ENCODE measurements around the gene PADI1.

Gene PADI1

DNA sequence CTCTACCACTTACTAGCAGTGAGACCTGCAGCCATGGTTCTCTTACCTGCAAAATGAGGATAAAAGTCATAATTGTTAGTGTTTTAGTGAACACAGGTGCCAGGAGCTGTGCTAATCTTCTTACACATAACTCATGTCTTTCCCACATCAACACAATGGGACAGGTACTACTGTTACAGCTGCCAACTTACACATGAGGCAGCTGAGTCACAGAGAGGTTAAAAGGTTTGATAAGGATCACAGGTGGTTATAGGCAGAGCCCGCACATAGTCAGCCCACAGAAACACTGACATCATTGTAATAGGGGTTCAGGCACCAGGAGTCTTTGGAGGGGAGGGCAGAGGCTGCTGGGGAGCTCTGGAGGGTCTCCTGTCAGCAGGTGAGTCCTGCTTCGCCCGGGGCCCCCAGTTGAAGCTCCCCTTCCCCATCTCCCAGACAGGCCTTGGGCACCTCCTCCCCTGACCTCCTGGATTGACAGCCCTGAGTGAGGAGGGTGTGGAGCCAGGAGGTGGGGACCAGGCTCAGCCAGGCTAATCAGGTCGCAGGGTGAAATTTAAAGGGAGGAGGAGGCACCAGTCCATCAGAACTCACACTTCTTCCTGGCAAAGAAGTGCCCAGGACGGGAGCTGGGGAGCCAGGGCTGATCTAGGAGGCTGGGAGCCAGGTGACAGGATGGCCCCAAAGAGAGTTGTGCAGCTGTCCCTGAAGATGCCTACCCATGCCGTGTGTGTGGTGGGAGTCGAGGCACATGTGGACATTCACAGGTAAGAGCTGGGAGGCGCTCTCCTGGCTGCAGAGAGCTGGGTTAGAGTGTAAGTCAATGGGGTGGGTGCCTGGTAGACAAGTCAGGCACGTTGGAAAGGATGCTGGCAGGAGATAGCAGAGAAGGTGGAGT lies at the start of gene PADI1:
Gene PADI1, plus strand, starts transcription at position 583 of the 895 bp plus-strand sequence. Its CDS starts 90 bp downstream, at position 673.
- DNase-seq: no peak

GRCh38 chr1:17155257-17155920 lies 49.5 kb upstream of the PADI1 start:
- DNase-seq: no peak

DNA sequence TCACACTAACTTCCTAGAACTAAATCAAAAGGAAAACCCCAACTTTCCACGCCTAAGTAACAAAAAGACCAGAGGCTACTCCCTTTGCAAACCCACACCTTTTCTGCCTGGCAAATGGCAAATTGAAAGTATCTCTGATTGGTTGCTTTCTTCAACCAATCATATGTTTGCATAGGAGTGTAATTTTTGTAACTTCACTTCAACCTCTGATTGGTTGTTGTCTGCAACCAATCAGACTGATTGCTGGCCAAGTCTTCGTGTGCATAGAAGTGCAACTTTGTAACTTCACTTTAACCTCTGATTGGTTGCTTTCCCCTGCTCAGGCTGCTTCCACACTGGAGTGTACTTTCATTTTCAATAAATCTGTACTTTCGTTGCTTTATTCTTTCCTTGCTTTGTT lies 48.8 kb upstream of the PADI1 start:
- DNase-seq: no peak

GRCh38 chr1:17158961-17159360 lies 46.0 kb upstream of the PADI1 start:
- DNase-seq: no peak

DNA sequence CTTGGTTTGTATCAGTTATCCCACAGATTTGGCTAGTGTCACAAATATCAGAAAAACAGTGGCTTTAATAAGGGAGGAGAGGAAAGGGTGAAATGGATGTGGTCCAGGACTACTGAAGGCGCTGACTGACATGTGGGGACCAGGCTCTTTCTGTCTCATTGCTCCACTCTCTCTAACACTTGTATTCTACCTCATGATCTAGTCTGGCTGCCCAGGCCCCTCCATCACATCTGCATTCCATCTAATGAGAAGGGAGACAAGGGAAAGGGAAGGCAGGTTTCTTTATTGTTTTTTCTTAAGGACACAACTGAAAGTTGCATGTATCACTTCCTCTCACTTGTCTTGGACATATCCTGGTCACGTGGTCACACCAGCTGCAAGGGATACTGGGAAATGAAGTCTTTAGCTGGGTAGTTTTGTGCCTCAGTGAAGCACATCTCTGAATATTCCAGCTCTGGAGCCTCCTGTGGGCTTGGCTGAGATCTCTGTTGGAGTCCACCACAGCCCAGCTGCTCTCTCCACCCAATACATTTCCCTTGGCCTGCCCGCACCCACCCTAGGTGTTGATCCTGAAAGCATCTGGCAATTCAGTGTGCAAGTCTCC lies 43.7 kb upstream of the PADI1 start:
- DNase-seq: no peak

DNA sequence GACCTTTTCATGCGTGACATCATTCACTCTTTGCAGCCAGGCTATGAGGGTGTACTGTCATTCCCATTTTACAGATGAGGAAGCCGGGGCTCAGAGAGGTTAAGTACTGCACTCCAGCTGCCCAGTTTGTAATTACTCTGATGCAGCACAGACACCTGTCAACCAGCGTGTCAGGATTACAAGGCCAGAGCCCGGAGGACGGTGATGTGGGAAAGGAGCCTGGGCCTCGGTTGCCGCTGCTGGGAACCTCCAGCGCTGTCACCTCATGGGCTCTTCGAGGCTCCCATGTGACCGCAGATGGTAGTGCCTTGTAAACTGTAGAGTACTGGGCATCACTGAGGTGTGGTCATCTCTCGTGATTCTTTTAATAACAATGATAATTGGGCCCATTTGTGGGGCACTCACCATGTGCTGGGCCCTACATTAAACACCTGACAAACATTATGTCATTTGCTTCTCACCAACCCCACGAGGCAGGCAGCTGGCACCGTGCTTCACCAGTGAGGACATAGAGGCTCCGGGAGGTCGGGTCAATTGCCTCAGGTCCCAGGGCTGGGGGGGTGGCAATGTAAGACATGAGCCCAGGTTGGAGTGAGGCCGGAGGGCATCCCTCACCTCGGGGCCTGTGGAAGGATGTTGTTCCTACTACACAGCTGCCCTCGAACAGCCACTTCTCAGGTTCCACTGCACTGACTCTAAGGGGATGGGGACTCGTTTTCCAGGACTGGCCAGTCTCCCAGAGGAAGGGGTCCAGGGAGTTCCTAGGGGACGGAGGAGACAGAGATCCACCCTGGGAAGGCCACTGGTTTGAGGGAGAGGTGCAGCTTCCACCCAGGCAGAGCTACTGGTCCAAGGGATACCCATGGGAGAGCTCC lies 42.8 kb upstream of the PADI1 start:
- no peak for DNase-seq

DNA sequence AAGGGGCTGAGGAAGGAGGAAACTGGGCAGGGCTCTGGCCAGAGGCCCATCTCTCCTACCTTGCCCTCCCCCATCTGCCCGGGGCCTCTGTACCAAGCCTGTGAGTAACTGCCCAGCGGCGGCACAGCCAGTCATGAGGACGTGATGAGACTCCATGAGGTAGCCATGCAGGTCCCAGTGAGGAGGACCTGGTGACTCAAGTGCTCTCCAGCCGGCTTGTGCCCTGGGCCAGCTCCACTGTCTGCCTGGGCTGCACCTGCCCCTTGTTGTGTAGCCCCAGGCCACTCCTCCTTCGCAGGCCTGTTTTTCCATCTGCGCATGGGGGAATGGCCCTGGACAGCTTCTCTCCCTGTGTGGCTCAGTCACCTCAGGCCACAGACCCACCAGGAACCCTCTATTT lies 42.0 kb upstream of the PADI1 start:
- DNase-seq: no peak

DNA sequence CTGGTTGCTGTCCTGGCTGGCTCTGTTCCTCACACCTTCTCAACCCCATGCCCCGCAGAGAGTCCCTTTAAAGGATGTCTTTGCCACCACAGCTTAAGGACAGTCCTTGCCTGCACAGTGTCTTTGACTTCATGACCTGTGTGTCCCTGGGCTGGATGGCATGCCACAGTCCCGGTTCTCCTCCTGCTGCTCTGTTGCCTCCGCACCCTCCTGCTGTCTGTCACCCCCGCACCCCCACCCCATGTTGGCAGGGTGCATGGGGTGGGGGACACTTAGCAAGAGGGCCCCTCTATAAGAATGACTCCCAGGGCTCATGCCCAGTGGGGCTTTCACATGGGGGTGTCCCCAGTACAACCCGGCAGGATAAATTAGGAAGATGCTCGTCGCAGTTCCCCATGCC lies 41.6 kb upstream of the PADI1 start:
- DNase-seq: no peak

DNA sequence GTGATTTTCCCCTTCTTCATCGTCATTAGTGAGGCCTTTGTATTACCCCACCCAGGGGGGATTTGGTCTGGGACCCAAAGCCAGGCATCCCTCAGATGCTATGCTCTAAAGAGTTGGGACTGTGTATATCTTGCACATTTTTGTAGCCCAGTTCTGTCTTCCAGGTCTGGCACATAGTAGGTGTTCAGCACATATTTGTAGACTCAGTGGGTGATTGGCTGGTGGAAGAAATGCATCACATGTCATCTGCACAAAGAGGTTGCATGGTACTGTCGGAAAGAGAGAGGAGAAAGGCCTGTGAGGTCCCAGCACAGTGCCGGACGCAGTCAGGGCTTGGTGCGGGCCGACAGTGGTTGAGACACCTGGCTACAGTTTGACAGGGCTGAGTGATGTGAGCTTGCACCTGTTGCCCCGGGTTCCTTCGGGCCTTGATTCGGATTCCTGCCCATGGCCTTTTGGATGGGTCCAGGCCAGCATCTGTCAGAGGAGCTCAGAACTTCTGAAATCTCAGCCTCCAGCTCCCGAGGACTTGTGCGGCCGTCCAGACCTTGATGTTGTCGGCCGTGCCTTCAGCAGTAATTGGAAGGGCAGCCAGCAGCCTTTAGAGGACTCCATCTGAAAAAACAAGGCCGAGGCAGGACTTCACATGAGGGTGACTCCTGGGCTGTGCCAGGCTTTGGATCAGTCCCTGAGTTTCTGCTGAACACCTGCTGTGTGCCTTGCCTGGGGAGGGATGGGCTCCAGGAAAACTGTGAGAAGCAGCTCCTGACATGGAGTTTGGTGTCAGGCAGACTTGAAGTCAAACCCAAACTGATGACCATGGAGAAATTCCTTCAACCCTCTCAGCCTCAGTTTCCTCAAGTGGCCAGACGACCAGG lies 40.9 kb upstream of the PADI1 start:
- no peak for DNase-seq

DNA sequence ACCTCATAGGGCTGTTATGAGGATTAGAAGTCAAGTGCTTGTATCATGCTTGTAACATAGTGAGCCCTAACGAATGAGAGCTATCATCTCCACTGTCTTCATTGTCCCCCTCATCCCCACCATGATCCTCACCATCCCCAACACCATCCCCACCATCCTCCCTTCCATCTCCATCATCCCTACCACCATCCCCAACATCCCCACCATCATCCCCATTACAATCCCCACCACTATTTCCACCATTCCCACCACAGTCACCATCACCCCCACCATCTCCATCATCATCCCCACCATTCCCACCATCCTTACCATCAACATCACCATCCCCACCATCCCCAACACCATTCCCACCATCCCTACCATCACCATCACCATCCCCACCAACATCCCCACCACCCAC lies 39.1 kb upstream of the PADI1 start:
- no peak for DNase-seq

DNA sequence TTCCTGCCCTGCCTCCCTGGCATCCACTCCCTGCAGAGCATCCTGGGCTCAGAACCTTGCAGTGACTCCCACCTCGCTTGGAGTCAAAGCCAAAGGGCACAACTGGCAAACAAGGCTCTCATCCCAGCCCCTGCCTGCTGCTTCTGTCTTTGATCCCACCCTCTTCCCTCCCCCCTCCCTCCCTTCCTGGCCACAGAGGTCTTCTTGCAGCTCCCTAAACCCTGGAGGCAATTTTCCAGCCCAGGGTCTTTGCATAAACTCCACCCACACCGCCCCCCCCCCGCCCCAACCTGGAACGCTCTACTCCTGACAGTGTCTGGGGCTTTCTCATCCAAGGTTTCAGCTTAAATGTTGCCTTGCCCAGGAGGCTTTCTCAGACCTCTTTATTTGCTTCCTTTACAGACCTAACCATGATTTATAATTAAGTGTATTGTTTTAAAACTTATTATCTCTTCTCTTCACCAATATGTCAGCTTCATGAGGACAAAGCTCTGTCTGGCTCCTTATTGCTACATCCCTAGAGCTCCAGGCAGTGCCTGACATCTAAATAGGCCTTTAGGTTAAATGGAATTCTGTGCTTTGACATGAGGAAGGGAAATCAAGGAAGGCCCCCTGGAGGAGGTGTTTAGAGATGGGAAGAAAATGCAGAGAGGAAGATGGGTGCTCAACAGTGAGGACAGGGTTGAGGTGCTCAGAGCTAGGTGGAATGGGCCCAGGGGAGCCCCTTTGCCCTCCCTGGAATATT lies 37.7 kb upstream of the PADI1 start:
- DNase-seq: no peak

GRCh38 chr1:17167786-17168090 lies 37.2 kb upstream of the PADI1 start:
- no peak for DNase-seq

DNA sequence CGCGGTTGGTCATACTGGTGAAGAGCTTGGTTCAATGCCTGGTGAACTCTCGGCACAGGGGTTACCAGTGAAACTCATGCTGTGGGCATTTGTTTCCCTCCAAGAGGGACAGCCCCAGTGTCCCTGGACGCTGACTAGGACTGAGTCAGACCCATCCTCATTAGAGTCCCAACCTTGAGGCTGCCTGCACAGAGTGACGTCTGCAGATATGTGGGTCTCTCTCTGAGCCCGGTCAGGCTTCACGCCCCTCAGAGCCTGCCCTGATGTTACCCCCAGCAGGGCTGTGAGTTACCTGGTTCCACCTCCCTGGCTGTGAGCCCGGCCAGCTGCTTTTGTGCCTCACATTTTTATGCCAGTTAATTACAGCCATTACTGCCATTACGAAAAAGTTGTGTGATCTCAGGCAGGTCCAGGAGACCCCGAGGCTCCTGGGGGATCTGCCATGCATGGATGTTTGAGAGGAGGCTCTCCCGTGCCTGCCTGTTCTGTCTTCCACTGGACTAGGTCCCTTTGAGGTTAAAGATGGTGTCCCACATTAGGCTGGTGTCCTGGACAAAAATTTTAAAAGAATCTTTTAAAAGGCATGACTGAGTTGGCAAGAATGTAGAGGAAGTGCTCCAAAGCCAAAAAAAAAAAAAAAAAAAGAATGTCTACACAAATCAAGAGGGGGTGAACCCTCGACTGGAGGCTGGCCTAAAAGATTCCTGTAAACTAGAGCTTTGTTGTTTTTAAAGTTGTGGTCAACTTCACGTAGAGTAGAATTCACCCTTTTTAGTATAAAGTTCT lies 36.6 kb upstream of the PADI1 start:
- DNase-seq: no peak

DNA sequence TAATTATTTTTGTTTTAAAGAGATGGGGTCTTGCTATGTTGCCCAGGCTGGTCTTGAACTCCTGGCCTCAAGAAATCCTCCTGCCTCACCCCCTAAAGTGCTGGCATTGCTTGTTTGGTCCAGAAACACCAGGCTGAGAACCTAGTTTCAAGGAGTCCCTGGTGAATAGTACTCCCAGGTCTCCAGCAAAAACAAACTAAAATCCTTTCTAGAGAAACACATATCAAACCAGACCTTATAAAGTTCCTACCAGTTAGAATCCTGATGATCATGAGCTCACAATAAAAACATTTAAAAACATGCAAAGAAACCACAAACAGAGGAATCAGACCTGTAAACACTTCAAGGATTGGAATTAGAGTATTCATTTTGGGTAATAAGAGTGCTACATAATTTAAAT lies 34.4 kb upstream of the PADI1 start:
- no peak for DNase-seq

DNA sequence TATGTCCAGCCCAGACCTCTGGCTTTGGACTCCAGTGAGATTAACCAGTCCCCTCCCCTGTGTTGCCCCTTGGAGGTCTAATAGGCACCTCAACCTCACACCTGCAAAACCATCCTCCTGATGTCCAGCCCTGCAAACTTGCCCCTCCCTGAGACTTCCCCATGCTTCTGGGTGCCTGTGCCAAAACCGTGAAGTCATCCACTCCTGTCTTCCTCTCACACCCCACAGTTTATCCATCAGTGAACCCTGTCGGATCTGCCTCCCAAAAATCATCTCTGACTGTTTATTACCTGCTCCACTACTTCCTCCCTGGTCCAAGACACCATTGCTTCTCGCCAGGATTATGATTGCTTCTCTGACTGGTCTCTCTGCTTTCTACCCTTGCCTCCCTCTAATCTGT lies 31.7 kb upstream of the PADI1 start:
- DNase-seq: no peak

DNA sequence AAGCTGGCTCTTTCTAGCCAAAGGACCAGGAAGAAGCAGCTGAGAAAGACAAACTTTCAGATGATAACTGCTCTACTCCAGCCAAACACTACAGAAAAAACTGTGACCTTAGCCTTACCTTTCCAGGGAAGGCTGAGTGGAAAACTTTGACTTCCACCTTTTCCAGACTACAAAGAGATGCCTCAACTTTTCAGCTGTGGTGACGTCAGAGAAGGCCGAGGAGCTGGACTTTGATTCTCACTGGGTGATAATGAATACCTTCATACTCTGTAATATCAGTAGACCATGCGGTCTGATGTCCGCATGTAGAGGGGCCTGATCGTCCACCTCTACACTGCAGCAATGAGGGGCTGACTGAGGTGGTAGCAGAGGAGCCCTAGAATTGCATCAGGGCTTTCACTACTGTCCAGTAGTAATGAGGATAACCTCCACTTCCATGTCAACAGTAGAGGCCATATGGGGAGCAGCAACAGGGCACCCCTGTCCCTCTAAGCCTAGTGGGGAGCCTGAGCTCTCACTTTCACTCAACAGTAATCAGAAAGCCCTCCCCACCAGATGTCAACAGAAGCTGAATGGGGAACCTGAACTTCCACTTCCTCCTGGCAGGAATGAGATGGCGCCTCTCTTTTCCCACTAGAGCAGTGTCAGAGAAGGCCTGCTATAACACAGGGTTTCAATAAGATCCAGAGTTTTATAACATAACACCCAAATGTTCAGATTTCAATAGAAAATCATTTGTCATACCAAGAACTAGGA lies 28.4 kb upstream of the PADI1 start:
- DNase-seq: no peak

- no peak for DNase-seq
Observed at GRCh38 chr1:17177651-17178050, 27.3 kb upstream of the PADI1 start.

GRCh38 chr1:17181781-17182464 lies 23.0 kb upstream of the PADI1 start:
- peak; percentile 29 for DNase-seq

Data from CD4-positive, alpha-beta T cell treated with Interleukin-10 for 1 hour (primary cell).